Nephron progenitor cell (in vitro differentiated cells): ENCODE data around the gene PPP1R7.
A peak's percentile ranks its signal among the peaks of the same experiment; 100 is the strongest.

Experiments used
- DNase-seq: peaks from one replicate; pipeline ENCODE4 v3.0.0; 2021
- H3K27ac Mint-ChIP-seq: 2 replicates; pipeline ENCODE4 v1.8.0; 2021; ENCODE audit warnings: mild to moderate bottlenecking, moderate library complexity, mixed read lengths
- H3K27me3 Mint-ChIP-seq: 2 replicates; pipeline ENCODE4 v1.8.0; 2021; ENCODE audit warnings: mild to moderate bottlenecking, low read depth, mixed read lengths; ENCODE audit not compliant: poor library complexity
- H3K36me3 Mint-ChIP-seq: 2 replicates; pipeline ENCODE4 v1.8.0; 2021; ENCODE audit warnings: low read depth, mixed read lengths
- H3K4me1 Mint-ChIP-seq: 2 replicates; pipeline ENCODE4 v1.8.0; 2021; ENCODE audit warnings: mixed read lengths
- H3K4me3 Mint-ChIP-seq: 2 replicates; pipeline ENCODE4 v1.8.0; 2021; ENCODE audit warnings: mild to moderate bottlenecking, moderate library complexity, mixed read lengths
- H3K9me3 Mint-ChIP-seq: 2 replicates; pipeline ENCODE4 v1.8.0; 2021; ENCODE audit warnings: mild to moderate bottlenecking, moderate library complexity, mixed read lengths
- CTCF ChIP-seq: fragments of 200-600 bp; sonication (generic); IDR thresholded peaks from 2 replicates; pipeline ENCODE4 v1.5.0; 2021; ENCODE audit warnings: antibody characterized with exemption

The PPP1R7 gene

GRCh38 chr2:241213041-241213440 lies 62.8 kb downstream of the PPP1R7 start:
- Mint-ChIP-seq H3K4me3 (no peak overlapping the region), H3K27me3 (peaks cover 9% of the 10 kb centered on the region), H3K36me3 (no peaks in the 10 kb centered on the region), H3K27ac (peak overlapping the region; percentile 22), H3K4me1 (peaks cover 14% of the 10 kb centered on the region), H3K9me3 (no peaks in the 10 kb centered on the region)
- no peak for TF ChIP-seq CTCF
- DNase-seq = no peak

GRCh38 chr2:241213567-241213966 lies 63.3 kb downstream of the PPP1R7 start:
- Mint-ChIP-seq H3K4me1 (peaks cover 18% of the 10 kb centered on the region), H3K9me3 (no peaks in the 10 kb centered on the region)
- no peak for TF ChIP-seq CTCF

GRCh38 chr2:241214209-241214608 lies 63.9 kb downstream of the PPP1R7 start:
- no peaks in the 10 kb centered on the region for H3K9me3 Mint-ChIP-seq
- no peak for TF ChIP-seq CTCF
- no peak for DNase-seq
- no peak overlapping the region for H3K27ac Mint-ChIP-seq
- no peaks in the 10 kb centered on the region for H3K36me3 Mint-ChIP-seq
- no peak overlapping the region for H3K4me3 Mint-ChIP-seq
- peaks cover 10% of the 10 kb centered on the region for H3K27me3 Mint-ChIP-seq
- peaks cover 24% of the 10 kb centered on the region for H3K4me1 Mint-ChIP-seq

More at GRCh38 chr2:241213567-241213966, 63.3 kb downstream of the PPP1R7 start:
- H3K27ac Mint-ChIP-seq = no peak overlapping the region
- DNase-seq = no peak
- H3K4me3 Mint-ChIP-seq = no peak overlapping the region
- peaks cover 9% of the 10 kb centered on the region for H3K27me3 Mint-ChIP-seq
- no peaks in the 10 kb centered on the region for H3K36me3 Mint-ChIP-seq

- DNase-seq = no peak
- no peak overlapping the region for H3K27ac Mint-ChIP-seq
- H3K4me1 Mint-ChIP-seq = peaks cover 30% of the 10 kb centered on the region
- peaks cover 14% of the 10 kb centered on the region for H3K27me3 Mint-ChIP-seq
- no peak for TF ChIP-seq CTCF
- H3K36me3 Mint-ChIP-seq = peaks cover under 1% of the 10 kb centered on the region
- H3K9me3 Mint-ChIP-seq = peaks cover under 1% of the 10 kb centered on the region
- H3K4me3 Mint-ChIP-seq = no peak overlapping the region
These were observed 64.5 kb downstream of the PPP1R7 start for GRCh38 chr2:241214766-241215165.

GRCh38 chr2:241215421-241215820 lies 65.2 kb downstream of the PPP1R7 start:
- Mint-ChIP-seq H3K27ac (no peak overlapping the region), H3K27me3 (peaks cover 14% of the 10 kb centered on the region), H3K9me3 (peaks cover 5% of the 10 kb centered on the region), H3K36me3 (peaks cover 5% of the 10 kb centered on the region), H3K4me3 (no peak overlapping the region), H3K4me1 (peaks cover 34% of the 10 kb centered on the region)
- DNase-seq = no peak
- no peak for TF ChIP-seq CTCF

- H3K9me3 Mint-ChIP-seq = peaks cover 5% of the 10 kb centered on the region
- peaks cover 32% of the 10 kb centered on the region for H3K4me1 Mint-ChIP-seq
- H3K27me3 Mint-ChIP-seq = peaks cover 10% of the 10 kb centered on the region
- peaks cover 5% of the 10 kb centered on the region for H3K36me3 Mint-ChIP-seq
- H3K4me3 Mint-ChIP-seq = peak overlapping the region; percentile 48
- H3K27ac Mint-ChIP-seq = no peak overlapping the region
- TF ChIP-seq CTCF = no peak
- DNase-seq = peak; percentile 39
These were observed 66.0 kb downstream of the PPP1R7 start for GRCh38 chr2:241216211-241216761.
